Dermis blood vessel endothelial cell (primary cell): ENCODE results near the gene AGBL1. TPM values are rescaled to one million over a fixed set of nuclear protein-coding genes. Genes with fewer than 3 reads are reported as not detected.

Source experiments
- DNase-seq: peaks from one replicate; pipeline ENCODE4 v3.0.0; 2010
- total RNA-seq: library from RNA; depleted of rRNA; stranded (reverse); fragments of >200 nt; gene quantifications from 2 replicates; pipeline ENCODE4 v1.2.3, GENCODE V29; 2014

AGBL1 gene
- total RNA-seq, 1 donor from 2014 or later = not detected

DNA sequence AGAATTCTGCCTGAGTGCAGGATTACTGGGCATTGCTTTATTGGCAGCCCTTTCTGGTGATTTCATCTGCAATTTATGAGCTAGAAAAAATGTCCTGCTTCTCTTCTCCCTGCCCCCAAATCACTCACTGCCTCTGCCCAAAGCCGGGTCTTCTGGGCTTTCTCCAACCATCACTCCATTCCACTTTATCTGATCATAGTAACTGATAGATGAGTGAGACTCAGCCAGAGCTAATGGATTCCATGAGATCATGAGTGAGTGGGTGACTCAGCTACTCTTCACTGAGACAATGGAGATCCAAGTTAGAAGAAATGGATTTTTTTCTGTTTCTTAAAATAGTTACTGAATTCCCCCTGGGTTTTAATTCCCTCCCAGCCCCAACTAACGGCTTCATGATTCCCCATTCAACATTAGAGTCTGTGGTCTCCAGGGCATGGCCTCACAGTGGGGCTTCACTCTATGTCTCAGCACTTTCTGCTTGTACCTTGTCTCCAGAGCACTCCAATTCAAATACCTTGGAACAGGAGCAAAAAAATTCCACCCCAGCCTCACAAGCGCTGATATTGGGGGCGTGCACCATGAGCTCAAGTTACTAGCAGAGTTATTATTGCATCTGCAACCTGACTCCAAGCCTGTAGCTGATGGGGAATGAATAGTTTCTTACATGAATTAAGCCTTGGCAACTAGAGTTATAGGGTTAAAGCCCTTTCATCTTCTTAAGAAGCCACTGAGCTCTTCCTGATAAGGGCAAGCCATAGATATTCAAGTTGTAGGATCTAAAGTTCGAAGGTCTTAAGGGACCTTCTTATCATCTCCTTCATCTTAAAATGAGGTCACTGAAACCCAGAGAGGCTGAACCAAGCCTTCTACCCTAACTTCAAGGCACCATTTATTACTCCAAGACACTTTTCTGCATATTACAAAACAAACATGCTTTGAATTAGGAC lies 85.9 kb downstream of the AGBL1 start:
- DNase-seq = no peak

DNA sequence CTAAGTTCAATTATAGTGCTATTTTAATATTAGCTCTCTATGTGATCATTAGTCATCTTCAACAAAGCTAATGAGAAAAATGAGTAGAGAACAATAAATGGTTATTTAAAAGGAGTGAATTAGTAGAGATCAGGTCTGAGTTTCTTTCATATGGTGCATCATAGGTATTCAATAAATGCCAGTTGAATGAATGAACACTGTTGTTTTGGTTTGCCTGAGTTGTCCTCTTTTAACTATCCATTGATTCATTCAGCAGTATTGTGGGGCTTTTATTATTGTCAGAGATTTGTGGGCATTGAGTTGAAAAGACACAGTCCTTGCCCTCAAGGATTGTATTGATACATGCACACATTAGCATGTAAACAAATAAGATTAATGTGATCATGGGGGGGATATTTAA lies 88.2 kb downstream of the AGBL1 start:
- DNase-seq = no peak

DNA sequence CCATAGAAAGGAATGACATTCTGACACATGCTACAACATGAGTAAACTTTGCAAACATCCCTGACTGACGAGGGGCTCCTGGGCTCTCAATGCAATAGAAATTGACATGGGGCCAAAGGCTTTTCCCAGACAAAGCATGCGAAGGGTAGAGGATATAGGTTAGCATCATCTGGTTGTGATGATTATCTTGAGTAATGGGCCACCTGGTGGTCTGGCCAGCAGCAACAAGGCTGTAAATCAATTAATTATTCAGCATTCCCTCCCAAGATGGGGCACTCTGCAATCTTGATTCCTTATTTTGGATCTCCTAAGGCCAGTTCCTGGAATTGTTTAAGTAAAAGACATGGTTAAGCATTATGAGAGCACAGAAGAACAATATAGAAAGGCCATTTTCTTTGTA lies 99.2 kb downstream of the AGBL1 start:
- DNase-seq = no peak

DNA sequence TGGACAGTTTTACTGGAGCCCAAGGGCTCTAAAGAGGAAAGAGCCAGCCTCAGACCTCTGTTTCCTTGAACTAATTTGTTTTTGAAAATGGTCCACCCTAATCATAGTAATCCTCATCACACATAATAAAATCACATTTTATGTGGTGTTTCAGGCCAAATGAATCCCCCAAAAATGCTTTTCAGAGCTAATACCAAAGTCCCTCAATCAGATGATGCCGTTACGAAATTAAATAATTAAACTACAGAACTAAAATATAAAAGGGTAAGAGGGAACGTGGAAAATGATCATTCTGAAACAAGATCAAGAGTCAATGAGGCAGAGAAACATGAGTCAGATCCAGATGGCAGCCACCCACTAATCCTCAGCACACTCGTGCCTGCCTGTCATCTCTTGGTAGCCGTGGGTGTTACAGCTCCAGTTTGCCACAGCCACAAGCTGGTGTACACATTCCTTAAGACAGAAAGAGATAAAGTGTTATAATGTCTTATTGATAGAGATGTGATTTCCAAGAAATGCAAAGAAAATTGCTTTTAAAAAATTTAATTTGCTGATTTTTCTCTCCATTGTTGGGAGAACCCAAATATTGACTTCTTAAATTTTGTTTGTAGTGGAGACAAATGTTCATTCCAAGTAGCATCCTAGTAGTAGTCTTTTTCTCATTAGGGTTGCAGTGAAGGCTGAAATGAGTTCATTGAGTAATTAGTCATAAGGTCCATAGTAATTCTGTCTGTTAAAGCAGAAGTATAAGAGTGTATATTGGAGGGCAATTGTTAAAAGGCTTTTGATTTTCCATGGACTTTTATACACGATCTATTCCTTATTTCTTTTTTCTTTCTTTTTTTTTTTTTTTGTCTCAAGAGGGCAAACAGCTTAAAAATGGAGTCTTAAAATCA lies 104.2 kb downstream of the AGBL1 start:
- DNase-seq = no peak

DNA sequence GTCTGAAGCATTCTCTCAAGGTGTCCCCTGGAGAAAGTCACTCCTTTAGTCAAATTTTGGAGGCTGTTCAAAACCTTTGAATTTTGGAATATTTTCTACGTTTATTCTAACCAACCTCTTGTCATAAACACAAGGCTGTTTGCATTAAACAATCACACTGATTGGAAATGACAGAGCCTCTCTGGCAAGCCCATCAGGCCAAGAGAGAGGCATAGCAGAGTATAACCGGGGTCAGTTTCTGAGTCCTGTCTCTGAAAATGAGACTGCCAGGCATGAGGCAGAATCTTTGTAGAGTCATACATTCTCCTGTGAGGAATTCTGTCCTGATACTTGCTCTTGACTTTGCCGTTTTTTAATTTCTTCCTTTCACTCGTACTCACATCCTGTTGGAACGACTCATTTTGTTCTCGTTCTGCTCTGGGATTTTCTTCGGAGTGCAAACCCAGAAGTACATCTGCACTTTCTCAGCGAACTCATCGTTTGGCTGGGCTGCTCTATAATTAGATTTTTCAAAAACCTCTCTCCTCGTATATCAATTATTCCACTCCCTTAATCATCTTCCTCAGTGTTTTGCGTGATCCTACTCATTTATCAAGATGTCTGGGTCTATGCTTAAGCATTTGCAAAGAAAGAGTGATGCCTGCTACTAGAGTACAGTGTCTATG lies 114.2 kb downstream of the AGBL1 start:
- no peak for DNase-seq

DNA sequence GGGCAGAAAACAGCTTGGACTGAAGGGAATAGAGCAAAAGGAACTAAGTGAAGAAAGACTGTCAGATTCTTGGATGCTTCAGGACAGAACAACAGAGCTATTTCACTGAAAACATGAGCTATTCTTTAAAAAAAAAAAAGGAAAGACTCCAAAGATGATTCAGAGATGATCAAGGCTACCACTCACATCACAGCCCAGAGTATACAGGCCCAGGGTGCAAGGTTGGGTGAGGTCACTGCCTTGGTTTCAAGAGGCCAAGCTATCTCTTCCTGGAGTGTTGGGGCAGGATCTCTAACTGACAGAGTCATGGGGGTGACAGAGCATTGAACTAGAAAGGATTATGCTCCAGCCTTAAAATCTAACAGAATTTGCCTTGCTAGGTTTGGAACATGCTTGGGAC lies 118.1 kb downstream of the AGBL1 start:
- DNase-seq = no peak

DNA sequence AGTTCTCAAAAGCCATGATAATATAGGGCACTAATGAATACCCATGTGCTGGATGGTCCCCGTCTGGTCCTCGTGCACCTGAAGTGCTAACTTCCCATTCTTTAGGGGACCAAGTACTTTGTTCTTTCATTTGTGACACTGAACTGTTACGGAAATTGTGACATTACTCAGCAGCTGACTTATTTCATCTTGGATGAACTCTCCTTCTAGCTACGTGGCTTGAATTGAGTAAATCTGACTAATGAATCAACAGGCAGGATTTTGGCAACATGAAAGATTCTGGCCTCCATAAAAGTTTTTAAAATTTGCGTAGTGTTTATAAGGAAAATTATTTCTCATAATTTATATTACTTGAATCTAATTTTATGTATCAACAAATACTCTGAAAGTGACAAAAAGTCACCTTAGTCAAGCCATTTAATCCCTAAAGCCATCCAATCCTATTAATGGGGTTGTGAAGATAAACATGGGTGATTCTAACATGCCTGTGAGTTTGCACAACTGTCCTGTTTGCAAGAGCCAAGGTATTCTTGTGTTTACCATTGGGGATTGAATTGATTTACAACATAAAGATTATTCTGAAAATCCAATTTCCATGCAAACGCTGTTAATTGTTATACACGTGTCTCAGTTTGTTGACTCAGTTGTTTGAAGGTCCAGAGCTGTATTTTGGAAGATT lies 119.9 kb downstream of the AGBL1 start:
- no peak for DNase-seq

DNA sequence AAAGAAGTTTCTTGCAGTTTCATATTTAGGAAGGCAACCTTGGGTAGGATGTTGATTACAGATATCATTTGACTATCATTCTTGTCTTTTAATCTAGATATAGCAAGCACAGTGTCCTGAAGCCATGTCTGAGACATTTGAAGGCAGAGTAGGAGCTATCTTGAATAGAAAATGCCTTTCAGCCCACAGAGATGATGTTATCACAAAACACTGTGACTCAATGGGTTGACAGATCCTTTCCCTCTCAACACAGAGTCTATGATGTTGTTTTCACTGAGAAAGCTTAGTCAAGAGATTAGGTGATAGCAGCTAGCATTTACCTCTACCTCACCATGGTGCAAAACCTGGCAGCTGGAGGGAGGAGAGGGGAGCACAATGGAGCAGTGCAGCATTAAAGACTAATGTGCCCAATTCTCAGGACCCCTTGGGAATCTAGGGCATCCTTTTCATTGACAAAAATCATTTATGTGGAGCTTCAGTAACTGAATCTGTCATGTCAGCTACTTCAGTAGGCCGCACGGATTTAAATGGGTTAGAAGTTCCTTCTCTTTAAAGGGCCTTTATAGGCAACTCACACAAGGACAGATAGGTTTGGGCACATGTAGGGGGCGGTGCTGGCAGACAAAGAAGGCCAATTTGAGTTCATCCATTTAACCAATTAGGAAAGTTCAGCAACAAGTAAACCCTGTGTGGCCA lies 121.8 kb downstream of the AGBL1 start:
- no peak for DNase-seq

DNA sequence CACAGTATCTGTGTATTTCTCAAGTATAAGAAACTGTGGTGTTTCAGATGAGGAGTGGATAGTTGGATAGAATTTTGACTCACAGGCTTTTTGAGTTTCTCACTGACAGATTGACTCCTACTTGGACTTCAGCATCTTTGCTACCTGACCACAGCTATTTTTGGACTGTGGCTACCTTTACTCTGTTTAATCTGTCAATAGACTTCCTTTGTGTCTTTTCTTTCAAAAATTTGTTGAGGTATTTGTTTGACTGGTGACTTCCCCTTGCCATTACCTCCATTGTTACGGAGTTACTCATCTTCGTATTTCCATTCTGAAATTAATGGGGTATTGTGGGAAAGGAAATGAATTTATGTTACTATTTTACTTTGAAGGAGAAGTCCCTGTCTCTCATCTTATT lies 123.8 kb downstream of the AGBL1 start:
- no peak for DNase-seq

DNA sequence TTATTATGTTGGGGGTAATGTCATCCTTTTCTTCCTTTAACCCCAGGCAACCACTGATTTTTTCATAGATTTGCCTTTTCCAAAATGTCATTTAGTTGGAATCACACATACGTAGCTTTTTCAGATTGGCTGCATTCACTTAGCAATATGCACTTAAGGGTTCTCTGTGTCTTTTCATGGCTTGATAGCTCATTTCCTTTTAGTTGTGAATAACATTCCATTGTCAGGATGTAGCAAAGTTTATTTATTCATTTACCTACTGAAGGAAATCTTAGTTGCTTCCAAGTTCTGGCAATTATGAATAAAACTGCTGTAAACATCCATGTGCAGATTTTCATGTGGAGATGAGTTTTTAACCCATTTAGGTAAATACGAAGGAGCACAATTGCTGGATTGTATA lies 125.4 kb downstream of the AGBL1 start:
- DNase-seq = no peak

DNA sequence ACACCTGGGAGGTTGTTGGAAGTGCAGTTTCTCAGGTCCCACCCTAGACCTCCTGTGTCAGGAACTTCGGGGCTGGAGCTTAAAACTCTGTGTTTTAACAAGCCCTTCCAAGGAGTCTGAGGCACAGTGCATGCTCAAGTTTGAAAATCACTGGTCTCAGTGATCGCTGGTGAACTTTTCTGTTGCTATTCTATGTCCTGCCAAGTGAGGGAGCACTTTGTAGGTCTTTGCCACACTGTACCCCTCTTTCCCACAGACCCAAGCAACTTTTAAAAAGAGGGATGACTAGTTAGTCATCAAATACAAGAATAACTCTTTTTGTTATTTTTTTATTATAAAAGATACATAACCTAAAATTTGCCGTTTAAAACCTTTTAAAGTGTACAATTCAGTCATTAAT lies 133.7 kb downstream of the AGBL1 start:
- no peak for DNase-seq

DNA sequence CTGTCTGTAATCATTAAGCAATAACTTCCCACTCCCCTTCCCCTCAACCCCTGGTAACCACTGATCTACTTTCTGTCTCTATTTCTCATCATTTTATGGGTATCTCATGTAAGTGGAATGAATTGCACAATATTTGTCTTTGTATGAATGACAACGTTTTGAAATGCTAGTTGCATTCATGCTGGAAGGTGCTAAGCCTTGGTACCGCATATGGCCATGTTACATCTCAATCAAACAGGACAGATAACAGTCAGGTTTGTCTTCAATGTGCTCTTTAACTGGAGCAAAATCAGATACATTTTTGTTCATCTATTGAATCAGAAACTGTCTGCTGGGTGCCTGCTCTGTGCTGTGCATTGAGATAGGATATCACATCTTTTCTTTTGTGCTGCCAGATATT lies 134.2 kb downstream of the AGBL1 start:
- no peak for DNase-seq

DNA sequence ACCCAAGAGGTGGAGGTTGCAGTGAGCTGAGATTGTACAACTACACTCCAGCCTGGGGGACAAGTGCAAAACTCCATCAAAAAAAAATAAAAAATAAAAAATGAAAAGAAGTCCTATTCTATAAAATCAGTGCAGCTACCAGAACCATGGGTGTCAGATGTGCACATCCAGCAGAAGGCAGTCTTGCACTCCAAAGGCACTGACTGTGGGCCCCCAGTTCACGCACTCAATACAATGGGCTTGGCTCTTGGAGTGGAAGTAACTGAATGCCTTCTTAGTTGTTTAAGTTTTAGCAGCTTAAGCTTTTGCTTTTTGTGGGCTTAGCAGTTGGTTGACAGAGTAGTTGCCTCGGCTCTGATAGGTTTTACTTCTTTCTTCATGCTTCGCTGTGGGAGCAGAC lies 141.4 kb downstream of the AGBL1 start:
- no peak for DNase-seq

DNA sequence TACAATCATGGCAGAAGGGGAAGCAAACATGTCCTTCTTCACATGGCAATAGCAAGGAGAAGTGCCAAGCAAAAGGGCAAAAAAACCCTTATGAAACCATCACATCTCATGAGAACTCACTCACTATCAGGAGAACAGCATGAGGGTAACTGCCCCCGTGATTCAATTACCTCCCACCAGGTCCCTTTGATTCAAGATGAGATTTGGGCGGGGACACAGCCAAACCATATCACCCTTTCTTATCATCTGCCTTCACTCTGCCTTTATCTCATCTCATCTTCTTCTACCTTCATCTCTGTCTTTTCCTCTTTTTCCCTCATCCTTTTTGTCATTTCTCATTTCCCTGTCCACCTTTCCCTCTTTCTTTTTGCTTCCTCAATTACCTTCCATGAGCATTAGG lies 149.6 kb downstream of the AGBL1 start:
- DNase-seq = no peak

DNA sequence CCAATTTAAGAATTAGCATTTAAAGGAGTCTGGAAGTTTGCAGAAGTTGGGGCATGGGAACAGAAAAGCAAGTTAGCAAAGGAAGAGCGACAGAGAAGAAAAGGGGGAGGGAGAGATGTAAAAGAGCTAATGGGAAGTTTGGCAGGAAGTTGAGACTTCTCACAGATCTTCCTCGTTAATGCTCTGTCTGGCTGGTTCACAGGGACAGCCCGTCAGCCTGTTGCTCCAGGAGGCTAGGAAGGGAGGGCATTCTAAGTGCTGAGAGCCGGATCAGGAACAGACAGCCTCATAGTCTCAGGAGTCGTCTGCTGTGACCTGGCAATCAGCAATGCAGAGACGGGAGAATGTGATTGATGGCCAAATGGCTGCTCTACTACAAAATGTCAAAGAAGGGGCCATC lies 150.3 kb downstream of the AGBL1 start:
- no peak for DNase-seq

DNA sequence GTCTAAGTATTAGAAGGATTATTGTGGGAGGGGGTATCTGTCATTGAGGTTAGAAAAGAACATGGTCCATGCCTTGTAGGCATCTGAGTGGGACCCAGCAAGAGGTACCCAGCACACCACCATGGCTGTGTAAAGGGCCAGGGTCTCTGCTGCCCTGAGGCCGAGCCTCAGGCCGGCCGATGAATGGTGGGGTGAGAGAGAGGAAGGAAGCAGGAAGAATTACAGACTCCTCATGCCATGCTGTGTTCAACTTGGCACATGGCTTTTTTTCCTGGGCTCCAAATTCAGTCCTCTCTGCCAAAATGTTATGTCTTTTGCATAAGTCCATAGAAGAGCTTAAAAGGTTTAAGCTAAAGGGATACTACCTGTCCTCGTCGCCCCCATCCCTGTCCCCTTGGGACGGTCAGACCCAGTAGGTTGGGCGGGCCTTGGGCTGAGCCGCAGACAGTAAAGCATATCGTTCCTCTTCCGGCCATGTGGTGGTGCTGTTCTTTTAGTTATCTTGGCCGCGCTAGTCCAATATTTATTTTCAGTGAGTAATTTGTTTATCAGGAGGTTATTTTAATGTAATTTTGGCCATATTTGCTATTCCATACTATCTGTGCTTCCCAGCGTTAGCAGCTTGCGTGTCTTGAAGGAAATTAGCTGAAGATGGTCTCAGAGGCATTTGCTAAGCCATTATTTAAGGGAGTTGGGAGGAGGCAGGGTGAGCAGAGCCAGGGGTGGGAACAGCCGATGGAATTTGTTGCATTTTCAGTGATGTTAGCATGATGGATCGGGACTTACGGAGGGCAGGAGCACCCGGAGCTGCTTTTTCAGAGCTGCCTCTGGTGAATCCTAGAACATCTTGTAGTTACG lies 152.4 kb downstream of the AGBL1 start:
- no peak for DNase-seq

DNA sequence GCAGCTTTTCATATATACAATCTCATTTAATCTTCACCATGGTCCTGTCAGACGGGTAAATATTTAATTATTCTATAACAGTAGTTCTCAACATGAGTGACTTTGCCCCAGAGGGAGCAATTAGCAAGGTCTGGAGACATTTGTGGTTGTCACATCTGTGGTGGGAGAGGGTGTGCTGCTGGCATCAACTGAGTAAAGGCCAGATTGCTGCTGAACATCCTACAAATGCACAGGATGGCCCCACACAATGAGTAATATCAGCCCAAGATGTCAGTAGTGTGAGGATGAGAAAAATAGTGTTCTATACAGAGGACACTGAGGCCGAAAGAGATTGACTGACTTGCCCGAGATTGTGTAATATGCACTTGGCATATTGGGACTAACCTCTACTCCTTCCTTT lies 156.0 kb downstream of the AGBL1 start:
- no peak for DNase-seq

DNA sequence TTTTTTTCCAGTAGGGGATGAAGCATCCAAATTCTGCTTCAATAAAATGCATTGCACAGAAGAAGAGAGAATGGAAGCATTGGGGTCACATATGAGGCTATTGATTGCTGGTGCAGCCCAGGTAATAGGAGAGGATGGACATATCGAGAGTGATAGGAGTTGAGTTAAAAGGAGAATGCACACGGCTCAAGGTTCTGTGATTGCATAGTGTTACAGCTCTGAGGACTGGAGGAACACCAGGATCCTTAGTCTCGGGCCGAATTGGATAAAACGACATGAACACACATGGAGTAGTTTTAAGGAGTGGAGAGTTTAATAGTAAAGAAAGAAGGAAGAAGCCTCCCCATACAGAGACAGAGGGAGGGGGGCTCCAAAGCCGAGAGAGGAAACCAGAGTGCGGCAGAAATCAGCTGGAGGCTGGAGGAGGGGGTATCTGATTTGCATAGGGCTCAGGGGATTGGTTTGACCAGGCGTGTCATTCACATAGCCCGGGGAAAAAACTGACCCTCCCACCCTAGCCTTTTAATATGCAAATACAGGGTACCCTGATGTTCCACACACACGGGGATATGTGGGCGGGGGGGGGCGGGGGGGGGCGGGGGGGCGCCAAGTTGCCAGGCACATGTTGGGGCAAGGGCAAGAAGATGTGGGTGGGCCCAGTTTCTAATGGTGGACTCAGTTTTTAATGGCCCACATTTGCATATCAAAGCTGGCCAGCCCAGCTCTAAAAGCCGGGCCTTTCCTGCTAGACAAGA lies 156.9 kb downstream of the AGBL1 start:
- no peak for DNase-seq

DNA sequence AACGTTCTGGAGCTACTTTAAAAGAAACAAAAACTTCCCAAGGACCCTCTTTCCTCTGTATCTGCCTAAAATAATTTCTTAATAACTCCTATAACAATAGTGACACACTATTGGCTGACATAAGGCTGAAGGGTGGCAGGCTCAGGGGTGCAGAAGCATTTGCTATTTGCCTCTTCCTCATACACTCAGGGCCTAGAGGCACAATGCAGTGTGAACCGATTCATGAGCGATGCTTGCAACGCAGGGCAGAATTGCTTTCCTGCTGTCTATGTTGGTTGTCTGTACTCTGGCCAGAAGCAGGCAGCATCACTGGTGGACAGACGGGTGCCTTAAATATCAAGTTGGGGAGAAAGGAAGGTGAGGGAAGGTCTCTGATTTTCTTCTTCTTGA lies 157.4 kb downstream of the AGBL1 start:
- no peak for DNase-seq
